GM19328 (cell line): ENCODE measurements around the gene DIDO1.

Experiments
- ATAC-seq: cut with Tn5 transposase; IDR thresholded peaks from one replicate; pipeline ENCODE4 v1.9.1; 2021; ENCODE audit warnings: mild to moderate bottlenecking, moderate library complexity; ENCODE audit not compliant: unreplicated experiment

The DIDO1 gene

DNA sequence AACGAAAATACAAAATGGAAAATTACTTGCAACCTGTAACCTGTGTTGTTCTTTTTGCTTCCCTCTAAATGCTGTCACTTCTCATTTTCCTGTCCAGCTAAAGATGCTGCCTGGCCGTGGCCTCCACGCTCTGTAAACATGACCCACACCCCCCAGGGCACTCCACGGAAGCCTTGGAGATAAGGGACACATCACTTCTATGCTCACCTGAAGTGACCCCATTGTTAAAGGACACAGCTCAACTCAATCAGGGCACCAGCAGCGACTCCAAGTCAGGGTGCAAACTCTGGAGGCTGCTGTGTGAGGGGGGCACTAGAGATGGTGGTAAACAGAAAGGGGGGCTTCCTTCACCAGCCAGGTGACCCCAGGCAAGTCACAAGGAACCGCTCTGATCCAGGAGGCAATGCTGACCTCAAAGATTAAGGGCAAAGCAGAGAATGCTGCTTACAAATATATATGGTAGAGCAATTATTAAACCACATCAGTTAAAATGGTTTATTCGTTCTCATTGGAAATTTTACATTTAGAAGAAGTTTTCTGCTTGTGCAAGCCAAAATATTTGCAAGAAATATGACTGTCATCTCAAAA, 13.2 kb downstream of the DIDO1 start:
- no peak for ATAC-seq

DNA sequence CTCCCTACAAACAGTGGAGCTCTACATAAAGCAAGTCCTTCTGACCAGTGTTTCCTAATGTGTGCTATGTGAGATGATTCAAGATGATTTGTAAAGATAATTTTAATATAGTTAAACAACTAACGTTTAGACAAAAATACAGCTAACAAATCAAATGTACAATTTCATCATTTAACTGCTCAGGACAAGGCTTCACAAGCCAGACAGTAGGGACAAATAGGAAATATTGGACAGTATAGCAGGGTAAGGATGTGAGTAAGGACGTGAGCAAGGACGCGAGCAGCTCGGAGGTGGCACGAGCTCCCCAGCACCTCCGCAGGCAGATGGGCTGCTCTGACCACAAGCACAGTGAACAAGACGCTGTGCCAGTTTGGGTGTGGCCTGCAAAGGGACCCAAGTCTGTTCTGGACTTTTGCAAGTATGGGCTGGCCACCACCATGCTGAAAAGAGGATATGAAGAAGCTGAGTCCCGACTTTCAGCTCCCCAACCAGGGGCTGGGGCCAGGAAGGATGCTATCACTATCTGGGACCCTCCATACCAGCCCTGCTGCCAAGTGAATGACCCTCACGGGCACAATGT, 14.5 kb downstream of the DIDO1 start:
- no peak for ATAC-seq

DNA sequence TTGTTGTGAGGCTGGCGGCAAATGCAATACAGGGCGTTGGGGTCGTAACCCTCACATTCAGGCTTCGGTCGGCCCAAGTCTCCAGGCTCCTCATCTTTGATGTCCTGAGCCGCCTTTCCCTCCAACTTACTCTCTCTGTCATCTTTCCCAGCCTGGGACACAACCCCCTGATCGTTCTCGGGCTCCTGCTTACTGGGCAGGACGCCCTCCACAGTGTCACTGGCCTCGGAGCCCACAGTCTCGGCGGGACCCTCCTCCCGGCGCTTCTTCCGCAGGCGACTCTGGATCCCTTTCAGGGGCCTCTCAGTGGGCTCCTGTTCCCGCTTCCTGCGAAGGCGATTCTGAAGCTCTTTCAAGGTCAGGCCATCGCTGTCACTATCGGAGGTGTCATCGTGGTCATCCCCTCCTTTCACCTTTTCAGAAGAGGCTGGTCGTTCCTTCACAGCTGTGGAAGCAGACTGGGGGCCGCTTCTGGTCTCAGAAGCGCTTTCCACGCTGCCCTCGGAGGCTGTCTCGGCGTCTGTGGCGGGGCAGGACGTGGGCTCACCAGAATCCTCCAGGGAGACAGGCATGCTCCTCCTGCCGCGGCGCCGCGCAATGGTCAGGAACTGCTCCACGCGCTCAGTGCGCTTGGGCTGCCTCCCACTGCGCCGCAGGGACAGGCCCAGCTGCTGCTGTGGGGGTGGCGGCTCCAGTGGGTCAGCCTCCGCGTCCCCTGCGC, 15.4 kb downstream of the DIDO1 start:
- no peak for ATAC-seq

- no peak for ATAC-seq
These were observed 16.0 kb downstream of the DIDO1 start for GRCh38 chr20:62910217-62910766.

GRCh38 chr20:62908971-62909791, 17.1 kb downstream of the DIDO1 start:
- no peak for ATAC-seq

DNA sequence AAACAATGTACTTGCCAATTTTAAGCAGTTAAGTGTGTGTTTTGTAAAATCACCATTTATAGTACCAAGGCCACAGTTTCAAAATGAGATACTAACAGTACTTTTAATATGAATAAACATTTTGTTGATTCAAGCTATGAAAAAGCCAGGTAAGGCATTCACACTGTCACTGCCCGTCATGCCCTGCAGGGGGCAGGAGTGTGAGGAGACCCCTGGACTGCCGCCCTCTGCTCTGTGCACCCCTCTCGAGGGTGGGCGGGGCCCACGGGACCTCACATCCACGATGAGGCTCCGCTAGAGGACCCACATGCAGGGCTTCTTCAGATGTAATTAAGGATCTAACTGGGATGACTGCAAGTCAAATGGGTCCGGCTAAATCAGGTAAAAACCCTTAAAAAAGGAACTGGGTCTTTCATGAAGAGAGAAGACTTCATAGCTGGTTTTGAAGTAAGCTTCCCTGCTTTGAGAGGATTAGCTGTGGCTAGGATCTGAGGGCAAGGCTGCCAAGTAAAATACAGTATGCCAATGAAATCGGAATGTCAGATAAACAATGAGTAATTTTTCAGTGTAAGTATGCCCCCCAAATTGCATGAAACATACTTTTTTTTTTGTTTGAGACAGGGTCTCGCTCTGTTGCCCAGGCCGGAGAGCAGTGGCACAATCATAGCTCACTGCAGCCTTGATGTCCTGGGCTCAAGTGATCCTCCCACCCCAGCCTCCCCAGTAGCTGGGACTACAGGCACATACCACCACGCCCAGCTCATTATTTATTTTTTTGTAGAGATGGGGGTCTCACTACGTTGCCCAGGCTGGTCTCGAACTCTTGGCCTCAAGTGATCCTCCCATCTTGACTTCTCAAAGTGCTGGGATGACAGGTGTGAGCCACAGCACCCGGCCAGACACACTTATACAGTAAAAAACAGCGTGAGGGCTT, 18.7 kb downstream of the DIDO1 start:
- no peak for ATAC-seq

- no peak for ATAC-seq
These were observed 19.5 kb downstream of the DIDO1 start for GRCh38 chr20:62906647-62907375.

DNA sequence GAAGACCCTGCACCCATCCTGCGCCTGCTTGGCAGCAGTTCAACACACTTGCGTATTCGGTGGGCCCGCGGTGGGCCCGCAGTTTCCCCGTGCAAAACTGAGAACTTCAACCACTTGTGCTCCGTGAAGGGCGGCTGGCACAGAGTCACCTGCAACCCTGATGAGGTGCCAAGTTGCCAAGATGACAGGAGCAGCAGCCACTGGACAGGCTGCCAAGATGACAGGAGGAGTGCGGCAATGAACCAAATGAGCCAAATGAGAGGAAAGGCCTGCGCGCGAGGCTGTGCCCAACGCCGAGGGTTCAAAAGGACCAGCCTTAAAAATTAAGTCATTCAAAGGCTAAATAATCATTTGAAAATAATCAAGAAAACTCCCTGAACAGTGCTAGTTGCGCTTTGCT, 20.1 kb downstream of the DIDO1 start:
- no peak for ATAC-seq

- no peak for ATAC-seq
These were observed 20.7 kb downstream of the DIDO1 start for GRCh38 chr20:62905536-62906117.

DNA sequence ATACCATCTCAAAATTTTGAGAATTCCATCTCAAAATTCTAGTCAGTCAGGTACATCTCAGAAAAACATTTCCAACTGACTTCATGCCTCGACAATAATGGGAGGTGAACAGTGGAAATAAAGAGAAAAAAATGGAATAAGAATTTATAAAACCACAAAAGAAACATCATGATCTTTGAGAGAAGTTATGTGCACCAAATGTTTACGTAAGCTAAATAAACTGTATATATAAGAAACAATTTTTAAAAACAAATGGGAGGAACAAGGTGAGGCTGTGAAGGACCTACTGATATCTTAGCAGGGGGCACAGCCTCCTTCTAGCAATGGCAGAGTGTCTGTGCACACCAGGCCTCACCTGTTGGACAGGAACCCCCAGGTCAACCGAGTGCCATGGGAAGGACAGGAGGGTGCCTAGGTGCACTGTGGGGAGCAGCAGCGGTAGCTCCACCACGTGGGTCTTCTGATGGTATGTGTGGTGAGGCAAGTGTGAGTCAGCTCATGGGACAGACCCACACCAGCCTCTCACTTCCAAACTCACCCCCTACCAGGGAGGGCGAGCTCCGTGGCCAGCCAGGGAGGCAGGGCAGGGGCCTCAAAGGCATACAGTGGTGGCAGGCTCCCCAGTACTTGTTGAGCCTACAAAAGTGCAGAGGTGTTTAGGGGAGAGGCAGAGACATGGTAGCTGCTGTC, 23.2 kb downstream of the DIDO1 start:
- no peak for ATAC-seq

- no peak for ATAC-seq
These were observed 24.4 kb downstream of the DIDO1 start for GRCh38 chr20:62901891-62902290.

DNA sequence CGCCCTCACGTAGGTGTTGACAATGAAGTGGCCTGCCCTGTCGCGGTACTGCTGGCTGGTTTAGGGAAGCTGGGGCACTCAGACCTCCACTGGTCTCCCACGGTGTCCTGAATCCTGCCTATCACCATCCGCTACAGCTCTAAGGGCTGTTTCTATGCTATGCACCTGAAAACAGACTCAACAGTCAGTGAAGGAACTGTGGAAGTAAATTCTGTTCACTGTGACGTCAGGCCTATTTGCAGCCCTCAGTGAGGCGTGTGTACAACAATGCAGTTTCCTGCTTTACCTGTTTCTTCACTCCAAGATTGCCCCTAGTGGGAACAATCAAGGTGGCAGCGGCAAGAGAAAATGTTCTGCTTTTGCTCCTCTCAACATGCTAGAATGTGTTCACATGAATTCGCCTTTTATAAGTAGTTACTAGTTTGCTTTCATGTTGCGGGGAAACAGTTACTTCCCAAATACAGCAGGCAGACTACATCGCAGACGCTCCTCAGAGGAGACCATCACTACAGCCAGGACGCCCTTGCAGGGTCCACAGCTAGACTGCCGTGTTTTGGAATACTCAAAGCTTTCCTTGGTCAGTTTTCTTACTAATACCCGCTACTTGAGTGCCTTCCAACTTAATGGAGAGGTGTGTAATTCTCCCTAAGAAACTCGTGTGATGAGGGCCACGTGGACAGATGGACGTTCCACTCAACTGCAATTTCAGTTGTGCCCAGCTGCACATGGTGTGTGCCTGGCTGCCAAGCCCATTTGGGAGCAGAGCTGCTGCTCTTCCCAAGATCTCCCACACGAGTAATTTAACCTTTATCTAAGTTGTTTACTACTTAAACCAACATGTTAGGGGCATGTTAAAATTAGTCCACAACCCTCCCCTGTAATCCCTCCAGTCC, 25.4 kb downstream of the DIDO1 start:
- ATAC-seq = peak; percentile 16

DNA sequence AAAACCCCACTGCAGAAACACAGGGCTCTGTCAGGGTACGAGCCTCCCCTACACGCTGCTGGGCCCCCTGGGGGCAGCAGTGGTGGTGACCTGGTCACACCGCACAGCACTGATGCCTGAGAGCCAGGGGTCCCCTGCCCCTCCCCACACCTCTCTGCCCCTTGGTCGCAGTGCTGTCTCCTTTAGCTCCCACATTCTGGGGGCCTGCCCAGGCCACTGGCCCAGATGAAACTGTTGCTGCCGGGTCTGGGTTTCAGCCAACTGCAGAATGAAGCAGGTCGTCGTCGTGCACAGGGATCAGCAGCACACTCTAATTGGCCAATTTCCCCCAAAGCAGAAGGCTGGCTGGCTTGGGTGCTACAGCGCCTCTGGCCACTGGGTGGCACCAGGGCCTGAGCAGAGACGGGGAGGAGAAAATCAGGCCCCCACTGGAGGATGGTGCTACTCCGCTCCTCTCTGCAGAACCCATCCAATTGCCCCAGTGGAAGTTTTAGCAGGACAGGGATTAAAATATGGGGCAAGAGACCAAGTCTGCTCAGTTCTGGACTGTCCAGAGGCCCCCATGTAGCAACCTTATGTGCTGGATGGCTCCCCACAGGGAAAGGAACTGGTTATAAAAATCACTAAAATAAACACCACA, 26.1 kb downstream of the DIDO1 start:
- ATAC-seq = peak; percentile 83

DNA sequence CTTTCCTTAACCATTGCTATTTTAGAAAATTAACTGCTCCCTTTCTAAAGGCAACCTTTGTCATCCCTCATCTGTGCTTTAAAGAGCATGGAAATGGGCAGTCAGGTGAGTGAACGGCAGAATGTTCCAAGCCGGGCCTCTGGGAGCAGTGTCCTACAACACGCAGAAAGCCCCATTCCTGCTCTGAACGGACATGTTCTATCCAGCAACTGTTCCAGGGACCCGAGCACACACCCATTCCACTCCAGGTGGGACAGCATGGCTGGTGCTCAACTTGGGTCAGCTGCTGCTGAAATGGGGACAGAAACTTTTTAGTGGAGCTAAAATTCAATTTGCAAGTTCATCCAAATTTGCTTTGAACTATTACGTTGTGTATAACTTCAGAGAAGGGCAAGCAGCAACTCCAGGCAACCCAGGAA, 26.7 kb downstream of the DIDO1 start:
- no peak for ATAC-seq

DNA sequence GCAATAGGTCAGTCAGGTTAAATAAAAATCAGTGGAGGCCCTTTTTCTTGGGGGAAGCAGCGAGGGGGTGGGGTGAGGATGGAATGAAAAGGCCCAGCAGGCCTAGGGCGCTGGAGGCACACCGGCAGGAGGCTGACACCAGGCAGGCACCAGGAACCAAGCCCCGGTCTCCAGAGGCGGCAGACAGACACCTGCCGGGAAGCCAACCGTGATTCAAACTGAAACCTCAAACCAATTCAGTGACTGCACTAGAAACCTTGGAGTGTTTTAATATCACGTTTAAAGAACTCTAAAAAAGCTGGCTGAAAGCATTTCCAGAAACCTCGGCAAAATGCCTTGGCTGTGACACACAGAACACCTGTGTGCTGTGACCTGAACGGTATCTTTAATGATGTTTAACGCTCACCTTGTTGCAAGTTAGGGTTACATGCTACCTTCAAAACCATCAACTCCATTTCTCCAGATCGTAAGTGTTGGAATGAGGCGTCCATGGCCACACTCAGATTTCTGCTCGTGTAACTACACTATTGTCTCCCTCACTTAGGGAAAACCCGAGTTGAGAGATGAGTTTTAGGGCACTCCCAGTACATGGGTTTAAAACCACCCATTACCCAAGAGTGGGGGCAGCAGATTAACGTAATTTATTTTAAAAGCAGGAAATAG, 27.2 kb downstream of the DIDO1 start:
- ATAC-seq = no peak

DNA sequence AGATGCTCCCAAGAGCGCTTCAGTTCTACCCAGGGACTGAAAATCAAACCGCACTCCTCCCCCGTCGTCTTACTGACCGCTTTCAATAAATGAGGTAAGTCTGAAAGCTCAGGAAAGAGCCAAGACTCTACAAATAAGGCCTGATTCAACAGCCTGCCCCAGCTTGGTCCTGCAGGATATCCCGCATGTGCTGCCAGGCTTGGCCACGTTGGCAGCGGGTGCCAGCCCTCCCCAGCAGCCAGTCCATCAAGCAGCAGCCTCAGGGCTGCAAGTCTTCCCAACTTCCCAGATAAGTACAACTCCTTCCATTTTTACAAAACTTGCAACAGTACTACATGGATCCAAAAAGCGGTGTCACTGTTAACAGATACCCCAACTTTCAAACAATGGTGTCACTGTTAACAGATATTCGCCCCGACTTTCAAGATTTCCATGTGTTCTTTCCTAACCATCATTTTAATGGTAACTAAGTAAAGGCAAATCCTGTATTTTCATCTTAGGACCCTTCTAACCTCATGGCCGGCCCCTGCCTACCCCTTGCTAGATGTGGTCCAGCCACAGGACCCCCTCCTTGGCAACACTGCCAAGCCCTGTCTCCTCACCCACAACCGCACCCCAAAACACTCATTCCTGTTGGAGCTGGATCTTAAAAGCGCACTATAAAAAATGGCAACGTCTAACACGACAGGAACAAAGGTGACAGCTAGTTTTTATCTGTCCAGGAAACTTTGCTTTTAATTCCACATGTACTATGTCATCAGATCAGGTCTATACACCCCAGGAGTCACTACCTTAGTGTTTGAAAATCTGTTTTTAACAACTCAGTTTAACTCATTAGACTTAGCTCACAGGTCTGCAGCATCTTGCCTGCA, 28.0 kb downstream of the DIDO1 start:
- ATAC-seq = no peak
